ENCODE measurements around the gene PAGE2B. TPM values are rescaled to one million over a fixed set of nuclear protein-coding genes. Genes with fewer than 3 reads are reported as not detected.

PAGE2B gene
- total RNA-seq, 4 donors from 2014 or later: not detected

DNA sequence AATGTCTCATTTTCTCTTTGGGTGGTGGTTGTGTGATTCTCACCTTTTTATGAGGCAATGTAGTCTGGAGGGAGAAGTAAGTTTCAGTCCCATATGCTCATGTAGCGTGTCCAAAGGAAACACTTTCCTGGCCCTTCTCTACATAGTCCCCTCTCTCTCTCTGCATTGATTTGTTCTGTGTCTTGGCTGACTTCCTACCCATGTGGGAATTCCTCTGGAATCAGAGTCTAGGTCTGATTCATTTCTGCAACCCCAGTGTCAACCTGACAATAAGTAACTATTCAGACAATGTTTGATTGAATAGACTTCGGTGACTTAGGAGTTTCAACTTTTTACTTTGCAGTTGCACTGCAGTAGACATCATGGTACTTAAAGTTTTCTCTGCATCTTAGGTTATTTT is 41.4 kb upstream of the PAGE2B start:
- TF ChIP-seq, protein P1, sequence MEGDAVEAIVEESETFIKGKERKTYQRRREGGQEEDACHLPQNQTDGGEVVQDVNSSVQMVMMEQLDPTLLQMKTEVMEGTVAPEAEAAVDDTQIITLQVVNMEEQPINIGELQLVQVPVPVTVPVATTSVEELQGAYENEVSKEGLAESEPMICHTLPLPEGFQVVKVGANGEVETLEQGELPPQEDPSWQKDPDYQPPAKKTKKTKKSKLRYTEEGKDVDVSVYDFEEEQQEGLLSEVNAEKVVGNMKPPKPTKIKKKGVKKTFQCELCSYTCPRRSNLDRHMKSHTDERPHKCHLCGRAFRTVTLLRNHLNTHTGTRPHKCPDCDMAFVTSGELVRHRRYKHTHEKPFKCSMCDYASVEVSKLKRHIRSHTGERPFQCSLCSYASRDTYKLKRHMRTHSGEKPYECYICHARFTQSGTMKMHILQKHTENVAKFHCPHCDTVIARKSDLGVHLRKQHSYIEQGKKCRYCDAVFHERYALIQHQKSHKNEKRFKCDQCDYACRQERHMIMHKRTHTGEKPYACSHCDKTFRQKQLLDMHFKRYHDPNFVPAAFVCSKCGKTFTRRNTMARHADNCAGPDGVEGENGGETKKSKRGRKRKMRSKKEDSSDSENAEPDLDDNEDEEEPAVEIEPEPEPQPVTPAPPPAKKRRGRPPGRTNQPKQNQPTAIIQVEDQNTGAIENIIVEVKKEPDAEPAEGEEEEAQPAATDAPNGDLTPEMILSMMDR (IDR thresholded peaks at IDR 0.05; ENCODE audit: low read depth): no peak

- TF ChIP-seq, protein P1 (IDR thresholded peaks at IDR 0.05; ENCODE audit: low read depth): no peak
Measured at GRCh38 chrX:55039471-55039870, 35.4 kb upstream of the PAGE2B start.

DNA sequence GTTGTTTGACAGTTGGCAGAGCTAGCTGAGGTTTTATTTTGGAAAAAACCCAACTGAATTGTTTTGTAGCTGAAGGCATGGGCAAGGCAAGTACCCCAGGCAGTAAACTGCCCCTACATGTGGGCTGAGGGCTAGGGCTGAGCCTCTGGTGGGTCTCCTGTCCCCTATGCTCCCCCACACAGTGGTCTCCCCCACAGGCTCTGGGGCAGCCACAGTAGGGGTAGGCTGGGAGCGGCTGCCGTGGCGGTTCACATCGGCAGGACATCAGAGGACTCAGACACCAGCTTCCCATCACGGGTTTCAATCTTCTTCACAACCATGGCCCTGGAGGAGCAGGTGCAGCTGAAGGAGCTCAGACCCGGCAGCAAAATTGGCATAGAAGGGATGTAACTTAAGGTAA is 33.3 kb upstream of the PAGE2B start:
- TF ChIP-seq, protein P1 (IDR thresholded peaks at IDR 0.05; ENCODE audit: low read depth): no peak

- TF ChIP-seq, protein P1 (IDR thresholded peaks at IDR 0.05; ENCODE audit: low read depth): no peak
Measured at GRCh38 chrX:55056820-55057674, 17.8 kb upstream of the PAGE2B start.

DNA sequence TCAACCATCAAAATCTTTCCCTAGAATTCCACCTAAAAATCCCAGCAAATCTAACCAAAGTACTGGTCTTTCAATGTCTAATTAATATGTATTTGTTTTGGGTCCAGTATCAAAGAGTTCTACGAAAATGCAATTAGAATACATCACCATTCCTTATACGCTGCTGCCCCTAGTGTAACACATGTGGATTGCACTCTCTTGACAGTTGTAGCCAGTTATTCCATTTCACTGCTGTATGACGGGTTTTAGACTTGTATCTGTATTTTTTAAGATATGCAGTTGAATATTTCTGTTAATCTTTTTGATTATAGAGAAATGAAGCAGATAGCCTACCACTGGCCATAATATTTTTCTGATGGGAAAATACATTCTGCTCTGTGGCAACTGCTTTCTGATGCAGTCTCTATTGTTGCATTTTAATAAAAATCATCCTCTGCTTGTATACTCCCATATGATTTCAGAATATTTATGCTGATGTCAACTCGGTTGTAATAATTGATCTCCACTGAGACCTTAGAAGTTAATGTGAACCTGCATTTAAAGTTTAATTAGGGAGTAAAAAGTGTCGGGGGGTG is 17.1 kb upstream of the PAGE2B start:
- TF ChIP-seq, protein P1 (IDR thresholded peaks at IDR 0.05; ENCODE audit: low read depth): no peak

GRCh38 chrX:55072286-55072685 is 2.5 kb upstream of the PAGE2B start:
- TF ChIP-seq, protein P1 (IDR thresholded peaks at IDR 0.05; ENCODE audit: low read depth): no peak

- TF ChIP-seq, protein P1 (IDR thresholded peaks at IDR 0.05; ENCODE audit: low read depth): no peak
Measured at GRCh38 chrX:55088795-55089489, 14.1 kb downstream of the PAGE2B start, which contains the start of gene PAGE2. TSS of gene PAGE2 (plus strand) at chrX:55089018. CDS start at chrX:55090021, 1,003 bp downstream.

Data from subcutaneous adipose tissue (tissue), 4 donors.